G401.6 (cell line): Measurements from ENCODE around the gene TMEM109.

Experiments
- FAIRE-seq: peaks from 2 replicates; lab custom pipeline; 2012; peaks lifted over from hg19 to GRCh38; lab: Jason Lieb, UNC

Gene TMEM109

DNA sequence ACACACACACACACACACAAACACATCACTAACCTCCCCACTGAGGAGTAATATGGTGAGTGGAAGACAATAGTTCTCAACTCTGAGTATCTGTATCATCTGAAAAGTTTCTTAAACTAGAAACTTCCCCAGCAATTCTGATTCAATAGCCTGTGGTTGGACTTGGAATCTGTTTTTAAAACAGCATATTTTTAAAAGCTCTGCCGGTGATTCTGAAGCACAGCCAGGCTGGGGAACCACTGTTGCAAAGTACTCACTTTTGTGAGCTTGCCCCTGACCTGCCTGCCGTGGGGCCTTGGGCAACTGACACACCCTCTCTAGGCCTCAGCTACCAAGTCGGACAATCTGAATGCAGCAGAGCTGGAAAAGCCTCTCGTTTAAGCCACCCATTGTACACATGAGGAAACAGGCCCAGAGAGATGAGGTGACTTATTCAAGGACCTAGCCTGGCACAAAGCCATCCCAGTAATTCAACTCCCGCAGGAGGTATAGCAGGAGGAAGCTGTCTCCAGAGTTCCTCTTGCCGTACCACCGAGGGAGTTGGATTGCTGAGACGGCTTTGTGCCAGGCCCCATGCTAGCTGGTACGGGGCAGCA lies 29.1 kb downstream of the TMEM109 start:
- FAIRE-seq: no peak

DNA sequence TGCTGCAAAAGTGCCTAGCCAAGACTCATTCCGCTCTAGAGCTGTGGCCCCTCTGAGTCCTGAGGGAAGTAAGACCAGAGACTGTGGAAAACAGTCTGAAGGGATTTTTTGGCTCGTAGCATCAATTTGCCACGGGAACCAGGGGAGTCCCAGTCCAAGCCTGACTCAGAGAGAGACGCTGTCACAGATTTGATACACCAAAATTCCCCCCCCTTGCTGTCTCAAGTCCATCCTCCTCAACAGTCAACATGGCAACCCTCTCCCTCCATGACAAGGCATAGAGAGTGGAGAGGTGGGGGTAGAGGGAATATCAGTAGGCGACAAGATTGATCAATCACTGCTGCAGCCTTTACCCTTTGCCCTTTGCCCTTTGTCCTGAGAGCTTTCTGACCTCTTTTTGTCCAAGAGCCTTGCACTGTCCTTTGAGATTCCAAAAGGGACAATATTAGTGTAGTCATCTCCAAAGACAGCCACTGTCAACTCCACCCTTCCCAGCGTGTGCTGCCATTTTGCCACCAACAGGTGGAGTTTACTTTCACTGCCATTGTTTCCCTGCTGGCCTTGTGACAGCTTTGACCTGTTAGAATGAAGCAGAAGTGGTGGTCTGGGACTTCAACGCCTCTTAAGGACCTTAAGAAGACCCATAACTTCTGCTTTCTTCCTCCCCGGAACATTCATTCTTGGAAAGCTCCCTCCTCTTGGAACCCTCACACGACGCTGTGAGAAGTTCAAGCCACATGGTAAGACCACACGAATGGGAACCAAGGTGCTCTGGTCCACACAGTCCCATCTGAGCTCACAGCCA lies 30.7 kb downstream of the TMEM109 start:
- FAIRE-seq: no peak

DNA sequence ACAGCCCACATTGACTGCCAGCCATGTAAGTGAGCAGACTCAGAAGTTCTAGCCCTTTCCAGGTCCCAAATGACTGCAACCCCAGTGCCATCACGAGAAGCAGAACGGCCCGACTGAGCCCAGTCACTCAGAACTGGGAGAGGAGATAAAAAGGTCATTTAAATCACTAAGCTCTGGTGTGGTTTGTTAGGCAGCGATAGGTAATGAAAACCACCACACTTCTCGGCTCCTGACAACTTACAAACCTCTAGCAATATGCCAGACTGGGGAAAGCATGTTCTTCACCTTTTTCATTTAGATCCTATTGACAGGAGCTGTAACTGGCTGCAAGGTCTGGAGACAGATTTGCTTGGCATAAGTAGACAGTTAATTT lies 31.3 kb downstream of the TMEM109 start:
- FAIRE-seq: no peak

DNA sequence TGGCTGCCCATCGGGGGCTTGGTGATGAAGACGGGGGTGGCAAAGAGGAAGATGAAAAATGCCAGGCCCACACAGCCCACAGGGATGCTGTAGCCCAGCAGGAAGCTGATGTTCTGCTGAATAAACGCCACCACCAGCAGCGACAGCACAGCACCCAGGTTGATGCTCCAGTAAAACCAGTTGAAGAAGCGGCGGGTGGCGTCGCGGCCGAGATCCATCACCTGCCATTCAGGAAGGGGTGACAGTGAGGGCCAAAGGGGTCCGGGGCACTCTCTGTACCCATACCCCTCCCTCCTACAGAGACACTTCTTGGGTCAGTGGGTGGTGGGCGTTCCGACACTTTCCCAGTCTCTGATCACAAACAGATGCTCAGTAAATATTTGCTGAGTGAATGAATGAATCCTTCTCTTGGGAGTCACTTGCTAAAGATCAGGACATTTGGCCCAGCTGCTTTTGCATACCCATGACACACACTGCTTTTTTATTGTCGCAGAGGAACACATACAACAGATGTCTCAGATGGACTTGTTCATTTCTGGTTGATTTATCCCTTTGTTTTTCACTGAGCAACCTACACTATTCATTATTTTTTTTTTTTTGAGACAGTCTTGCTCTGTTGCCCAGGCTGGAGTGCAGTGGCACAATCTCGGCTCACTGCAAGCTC lies 32.8 kb downstream of the TMEM109 start:
- FAIRE-seq: no peak

DNA sequence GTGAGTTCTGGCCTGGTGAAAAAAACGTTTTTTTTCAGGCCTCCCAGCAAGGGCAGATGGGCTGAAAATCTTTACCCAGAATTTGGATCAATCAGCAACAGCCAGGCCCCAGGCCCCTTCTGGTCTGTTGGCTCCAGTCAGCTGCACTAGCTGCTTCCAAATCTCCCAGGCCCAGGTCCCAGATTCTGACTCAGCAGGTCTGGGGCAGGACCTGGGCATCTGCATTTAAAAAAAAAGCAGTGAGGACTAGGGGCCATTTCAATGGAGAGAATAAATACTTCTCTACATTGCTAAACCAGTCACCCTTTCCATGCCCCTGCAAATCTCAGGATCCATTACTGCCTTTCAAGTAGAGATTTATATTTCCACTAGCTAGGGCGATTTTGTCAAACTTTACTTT lies 33.7 kb downstream of the TMEM109 start:
- no peak for FAIRE-seq

DNA sequence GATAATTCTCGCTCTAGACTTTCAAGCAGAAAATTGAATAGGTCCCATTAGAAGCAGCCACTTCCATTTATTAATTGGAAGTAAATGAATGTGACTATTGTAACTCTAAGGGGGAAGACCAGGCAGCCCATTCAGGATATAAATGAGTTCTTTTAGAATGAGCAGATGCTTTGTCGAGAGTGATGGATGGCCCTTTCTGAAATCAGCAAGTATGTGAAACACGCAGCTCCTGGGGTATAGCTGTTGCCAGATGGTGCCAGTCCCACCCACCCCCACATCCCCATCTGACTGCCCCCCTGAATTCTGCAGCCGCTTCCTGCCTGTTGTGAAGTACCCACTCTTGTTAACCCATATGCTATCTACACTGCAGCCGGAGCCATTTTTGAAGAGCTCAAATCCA lies 34.3 kb downstream of the TMEM109 start:
- no peak for FAIRE-seq

DNA sequence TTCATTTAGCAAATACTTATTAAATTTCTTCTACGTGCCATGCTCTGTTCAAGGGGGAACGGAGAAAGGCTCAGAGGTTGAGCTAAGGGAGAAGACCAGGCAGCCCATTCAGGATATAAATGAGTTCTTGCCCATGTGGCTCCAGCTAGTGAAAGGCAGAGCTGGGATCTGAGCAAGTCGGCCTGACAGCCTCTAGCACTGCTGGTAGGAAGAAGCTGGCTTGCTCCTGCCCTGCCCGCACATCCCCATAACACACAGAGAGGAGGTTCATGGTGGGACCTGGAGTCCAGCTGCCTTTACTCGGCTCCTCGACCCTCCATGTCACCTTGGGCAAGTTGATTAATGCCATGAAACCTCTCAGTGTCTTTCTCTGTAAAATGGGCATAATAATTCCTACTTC lies 36.1 kb downstream of the TMEM109 start:
- FAIRE-seq: no peak

DNA sequence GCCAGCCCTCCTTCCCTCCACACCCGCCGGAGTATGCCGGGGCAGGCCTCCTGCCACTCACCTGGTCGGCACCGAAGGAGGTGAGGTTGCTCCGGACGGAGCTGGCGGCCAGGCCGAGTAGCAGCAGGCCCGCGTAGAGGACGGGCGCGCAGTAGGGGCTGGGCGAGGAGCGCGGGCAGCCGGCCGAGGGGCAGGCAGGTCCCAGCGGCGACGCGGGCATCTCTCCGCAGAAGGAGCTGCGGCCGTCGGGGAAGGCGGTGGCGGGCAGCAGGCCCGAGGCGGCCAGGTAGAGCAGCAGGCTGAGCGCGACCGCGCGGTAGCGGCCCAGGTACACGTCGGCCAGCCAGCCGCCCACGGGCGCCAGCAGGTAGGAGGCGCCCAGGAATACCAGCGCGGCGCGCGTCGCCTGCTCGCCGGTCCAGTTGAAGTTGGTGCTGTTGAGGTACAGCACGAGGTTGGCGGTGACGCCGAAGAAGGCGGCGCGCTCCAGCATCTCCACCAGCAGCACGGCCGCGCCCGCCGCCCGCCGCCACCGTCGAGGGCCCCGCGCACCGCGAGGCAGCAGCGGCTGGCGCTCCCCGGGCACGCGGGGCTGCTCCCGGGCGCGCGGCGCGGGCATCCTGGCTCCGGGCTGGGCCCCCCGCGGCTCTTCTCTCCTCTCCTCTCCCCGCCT lies 37.1 kb downstream of the TMEM109 start:
- FAIRE-seq: no peak

DNA sequence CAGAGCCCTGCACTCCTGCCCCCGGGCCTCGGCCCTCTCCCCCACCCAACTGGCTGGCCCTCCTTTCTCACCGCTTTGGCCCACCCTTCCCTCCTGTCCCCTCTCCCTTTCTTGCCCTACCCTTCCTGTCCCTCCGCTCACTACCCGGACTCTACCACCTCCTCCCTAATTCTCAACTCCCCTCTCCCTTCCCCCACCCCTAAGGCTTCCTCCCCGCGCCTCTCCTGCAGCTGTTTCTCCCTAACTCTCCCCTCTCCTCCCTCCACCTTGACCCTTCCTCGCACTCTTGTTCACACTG lies 37.6 kb downstream of the TMEM109 start:
- FAIRE-seq: no peak

DNA sequence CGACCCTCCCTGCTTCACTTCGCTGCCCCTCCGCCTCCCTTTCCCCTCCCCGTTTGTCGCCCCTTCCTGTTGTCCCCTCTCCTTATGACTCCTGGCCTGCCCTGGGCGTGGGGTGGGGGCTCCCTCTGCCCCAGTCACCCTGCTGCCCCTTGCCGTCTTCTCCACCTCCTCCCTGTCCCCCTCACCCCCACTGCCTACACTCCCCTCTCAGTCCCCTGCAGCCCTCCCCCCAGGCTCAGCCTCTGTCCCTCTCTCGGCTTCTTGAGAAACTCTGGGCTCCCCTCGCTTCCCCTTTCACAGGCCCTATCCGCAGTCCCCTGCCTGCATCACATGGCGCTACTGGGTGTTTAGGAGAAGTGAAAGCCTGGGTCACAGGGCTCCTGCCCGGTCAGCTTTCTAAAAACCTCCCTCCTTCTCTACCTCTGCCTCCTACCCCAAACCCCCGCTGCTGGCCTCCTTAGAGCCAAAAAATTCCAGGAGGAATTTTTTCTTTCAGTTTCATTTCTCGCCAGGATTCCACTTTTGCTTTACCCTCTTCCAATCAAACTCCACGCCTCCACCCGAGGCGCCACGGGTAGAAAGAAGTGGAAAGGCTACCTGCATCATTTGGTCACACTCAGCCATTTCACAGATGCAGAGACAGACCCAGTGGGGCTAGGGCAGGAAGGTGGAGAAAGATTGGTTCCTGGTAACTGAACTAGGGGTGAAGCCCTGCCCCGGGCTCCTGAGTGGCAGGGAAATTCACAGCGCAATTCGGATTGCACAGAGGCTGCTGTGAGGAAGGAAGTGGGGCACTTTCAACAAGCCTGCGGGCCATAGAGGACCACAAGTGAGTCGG lies 38.2 kb downstream of the TMEM109 start, which contains the start of gene SLC15A3:
Gene SLC15A3 (minus strand): TSS at position 273 of the 838 bp plus-strand sequence. CDS start 625 bp downstream, outside the sequence.
- no peak for FAIRE-seq

DNA sequence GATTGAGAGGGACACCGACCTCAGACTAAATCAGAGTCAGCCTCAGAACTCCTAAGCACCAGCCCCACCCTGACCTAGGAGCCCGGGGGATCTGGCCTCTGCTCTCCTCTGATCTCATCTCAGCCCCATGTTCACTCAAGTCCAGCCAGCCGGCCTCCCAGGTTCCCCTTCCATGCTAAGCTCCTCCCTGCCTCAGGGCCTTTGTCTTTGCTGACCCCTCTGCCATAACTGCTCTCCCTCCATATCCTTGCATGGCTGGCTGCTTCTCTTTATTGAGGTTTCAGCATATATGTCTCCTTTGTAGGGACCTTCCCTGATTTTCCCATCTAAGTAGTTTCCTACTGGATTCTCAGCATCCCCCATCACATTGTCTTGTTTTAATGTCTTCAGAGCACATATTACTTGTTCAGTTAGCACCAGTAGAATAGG lies 38.8 kb downstream of the TMEM109 start:
- no peak for FAIRE-seq

DNA sequence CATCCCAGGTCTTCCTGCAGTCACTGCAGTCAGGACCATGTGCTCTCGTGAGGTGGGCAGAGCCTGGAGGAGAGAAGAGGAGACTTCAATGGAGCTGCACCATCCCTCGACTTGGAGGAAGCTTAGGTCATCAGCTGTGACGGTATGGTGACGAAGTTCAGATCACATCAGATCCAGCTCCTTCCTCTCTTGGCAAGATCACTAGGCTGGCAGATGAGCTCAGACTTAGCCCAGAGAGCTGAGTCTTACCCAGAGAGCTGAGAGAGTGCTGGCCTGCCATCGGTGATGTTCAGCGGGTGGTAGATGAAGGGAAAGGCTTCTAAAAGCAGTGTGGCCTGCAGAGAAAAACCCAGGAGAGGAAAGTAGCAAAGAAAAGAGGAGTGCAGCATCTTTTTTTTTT lies 39.8 kb downstream of the TMEM109 start:
- no peak for FAIRE-seq

DNA sequence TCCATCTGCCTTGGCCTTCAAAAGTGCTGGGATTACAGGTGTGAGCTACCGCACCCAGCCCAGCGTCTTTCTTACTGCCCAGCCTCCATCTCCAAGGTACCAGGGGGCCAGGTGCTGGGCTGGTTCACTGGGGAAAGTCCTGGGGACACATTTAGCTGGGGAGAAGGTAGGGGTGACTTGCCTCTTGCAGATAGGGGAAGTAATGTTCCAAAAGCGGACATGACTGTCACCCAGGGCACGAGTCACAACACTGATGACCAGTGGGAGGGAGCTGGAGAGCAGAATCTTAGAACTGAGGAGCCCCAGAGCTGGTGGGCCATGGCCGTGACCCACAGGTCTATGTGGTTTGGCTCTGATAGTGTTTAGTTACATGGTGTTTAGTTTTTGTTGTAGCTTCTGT lies 40.5 kb downstream of the TMEM109 start:
- FAIRE-seq: no peak

DNA sequence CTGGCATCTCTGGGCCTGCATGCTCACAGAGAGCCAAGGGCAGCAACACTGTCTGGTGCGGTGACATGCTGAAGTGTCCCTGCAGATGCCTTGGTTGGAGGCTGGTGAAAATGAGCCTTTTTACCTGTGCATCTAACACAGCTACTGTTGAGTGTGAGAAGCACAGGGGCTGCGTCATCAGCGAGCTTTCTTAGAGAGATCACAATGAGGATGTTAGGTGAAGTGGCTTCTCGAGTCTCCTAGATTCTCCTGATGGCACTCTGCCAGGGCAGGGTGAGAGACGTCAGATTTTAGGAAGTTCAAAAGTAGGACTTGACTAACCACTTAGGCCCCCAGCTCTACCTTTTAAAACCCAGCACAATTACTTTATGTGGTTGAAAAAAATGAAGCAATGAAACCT lies 41.6 kb downstream of the TMEM109 start:
- no peak for FAIRE-seq

DNA sequence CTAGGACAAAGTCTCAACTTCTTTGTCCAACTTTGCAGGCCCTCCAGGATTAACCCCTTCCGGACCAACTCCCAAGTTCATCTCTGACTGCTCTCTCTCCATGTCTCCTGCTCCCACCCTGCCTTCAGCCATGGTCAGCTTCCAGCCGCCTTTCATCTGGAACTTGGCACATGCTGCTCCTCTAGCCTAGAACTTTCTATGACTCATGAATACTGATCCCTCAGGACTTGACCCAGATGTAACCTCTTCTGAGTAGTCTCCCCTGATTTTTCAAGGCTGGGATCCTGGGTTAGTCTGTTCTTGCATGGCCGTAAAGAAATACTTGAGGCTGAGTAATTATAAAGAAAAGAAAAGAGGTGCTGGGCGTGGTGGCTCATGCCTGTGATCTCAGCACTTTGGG lies 43.2 kb downstream of the TMEM109 start:
- FAIRE-seq: no peak

DNA sequence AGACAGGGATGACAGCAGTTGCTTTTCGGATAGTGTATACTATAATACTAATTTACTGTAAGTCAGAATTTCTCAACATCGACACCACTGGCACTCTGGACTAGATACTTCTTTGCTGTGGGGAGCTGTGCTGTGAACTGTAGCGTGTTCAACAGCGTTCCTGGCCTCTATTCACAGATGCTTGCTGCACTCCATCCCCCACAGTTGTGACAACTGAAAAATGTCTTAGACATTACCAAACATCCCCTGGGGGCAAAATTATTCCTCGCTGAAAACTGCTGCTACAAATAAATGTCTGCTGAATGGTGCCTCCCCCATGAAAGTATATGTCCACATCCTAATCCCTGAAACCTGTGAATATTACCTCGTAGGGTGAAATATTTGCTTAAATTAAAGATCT lies 45.5 kb downstream of the TMEM109 start:
- no peak for FAIRE-seq

DNA sequence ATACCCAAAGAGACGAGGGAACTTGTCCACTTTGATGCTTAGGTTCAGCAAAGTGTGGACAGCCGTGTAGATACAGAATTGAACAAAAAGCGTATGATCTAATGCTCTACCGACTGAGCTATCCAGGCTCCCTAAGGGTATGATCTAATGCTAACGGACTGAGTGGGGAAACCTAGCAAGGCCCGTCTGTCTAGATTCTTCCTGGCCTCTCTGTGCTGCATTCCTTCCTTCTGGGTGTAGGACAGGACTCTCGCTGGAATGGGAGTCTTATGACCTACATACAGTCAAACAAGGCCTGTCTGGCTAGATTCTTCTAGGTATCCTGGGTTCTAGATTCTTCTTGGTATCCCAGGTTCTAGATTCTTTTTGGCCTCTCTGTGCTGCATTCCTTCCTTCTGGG lies 46.4 kb downstream of the TMEM109 start:
- no peak for FAIRE-seq

DNA sequence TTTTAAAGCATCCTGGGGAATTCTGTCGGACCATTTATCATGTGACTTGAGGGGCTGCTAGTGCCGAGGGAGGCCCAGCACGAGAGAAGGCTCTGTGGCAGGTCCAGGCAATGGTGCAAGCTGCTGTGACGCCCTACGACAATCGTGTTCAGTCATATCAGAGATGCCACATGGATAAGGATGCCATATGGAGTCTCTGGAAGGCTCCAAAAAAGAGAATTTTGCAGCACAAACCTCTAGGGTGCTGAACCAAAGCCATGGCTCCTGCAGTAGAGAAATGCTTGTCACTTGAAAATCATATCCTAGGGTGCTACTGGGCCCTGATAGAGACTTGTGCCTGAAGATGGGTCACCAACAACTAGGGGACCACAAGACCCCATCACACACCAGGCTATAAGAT lies 50.8 kb downstream of the TMEM109 start:
- no peak for FAIRE-seq

DNA sequence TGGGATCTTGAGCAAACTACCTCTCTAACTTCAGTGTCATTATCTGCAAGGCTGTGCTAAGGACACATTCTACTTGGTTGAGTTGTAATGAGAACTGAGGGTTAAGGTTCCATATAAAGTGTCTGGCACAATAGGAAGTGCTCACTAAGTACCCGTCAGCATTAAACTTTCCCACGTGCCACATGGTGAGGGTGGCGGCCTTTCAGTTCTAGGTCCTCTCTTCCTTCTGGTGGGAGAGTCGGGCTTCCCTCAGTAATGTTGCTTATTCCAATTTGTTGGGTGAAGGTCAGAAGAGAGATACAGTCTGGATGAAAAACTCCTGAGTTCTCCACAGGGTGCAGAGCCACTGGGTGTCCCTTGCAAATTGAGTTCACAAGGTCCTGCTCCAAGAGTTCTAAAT lies 52.9 kb downstream of the TMEM109 start:
- no peak for FAIRE-seq

DNA sequence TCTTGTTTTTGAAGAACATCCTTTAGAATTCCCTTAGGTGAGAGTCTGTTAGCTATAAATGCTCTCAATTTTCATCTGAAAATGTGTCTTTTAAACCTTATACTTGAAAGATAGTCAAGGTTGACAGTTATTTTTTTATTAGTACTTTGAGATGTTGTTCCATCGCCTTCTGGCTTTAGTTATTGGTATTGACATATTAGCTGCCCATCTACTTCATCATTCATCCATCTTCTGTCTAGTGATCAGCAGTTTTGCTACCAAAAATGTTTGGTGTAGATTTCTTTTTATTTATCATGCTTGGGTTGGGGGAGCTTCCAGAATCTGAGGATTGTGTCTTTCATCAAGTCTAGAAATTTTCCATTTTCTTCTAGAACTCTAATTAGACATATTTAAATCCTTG lies 54.3 kb downstream of the TMEM109 start:
- FAIRE-seq: no peak

DNA sequence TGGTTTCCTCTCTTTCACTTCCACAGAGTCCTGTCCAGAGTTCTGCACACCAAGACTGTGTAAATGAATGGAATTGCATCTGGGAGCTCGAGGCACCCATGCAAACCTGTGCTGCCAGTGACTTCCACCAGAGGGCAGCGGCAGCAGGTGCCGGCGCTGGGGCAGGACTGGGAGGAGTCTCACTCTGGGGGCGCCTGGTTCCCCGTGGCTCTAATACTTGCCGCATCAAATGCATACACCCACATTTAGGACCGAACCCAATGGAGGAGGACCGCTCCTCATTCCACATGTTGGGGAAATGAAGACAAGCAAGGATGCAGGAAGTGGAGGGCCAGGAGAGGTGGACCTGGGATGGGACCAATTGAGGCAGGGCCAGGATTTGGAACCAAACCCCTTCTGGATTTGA lies 56.4 kb downstream of the TMEM109 start:
- FAIRE-seq: no peak

DNA sequence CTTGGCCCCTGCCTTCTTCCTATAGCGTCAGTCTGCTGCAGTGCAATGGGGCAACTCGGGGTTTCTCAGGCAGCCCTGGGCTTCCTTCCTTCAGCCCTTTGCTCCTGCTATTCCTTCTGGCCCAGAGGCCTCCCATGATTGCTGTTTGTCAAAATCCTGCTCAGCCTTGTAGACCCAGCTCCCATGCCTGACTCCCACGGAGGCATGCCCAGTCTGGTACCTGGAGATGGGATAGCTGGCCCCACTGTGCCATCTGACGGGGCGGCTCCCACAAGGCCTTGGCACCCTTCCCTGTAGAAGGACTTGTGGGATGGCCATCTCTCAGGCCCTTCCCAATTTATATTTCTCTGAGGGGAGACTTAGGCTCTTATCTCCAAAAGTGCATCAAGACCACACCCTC lies 56.9 kb downstream of the TMEM109 start:
- FAIRE-seq: no peak
